Measurements from ENCODE around the gene POLD1.
A peak's percentile ranks its signal among the peaks of the same experiment; 100 is the strongest.
"Not testable (repeated sequence)": the region's sequence is repeated elsewhere in the genome, so short reads cannot be mapped to it uniquely, and the experiment has no call there.

The POLD1 gene

DNA sequence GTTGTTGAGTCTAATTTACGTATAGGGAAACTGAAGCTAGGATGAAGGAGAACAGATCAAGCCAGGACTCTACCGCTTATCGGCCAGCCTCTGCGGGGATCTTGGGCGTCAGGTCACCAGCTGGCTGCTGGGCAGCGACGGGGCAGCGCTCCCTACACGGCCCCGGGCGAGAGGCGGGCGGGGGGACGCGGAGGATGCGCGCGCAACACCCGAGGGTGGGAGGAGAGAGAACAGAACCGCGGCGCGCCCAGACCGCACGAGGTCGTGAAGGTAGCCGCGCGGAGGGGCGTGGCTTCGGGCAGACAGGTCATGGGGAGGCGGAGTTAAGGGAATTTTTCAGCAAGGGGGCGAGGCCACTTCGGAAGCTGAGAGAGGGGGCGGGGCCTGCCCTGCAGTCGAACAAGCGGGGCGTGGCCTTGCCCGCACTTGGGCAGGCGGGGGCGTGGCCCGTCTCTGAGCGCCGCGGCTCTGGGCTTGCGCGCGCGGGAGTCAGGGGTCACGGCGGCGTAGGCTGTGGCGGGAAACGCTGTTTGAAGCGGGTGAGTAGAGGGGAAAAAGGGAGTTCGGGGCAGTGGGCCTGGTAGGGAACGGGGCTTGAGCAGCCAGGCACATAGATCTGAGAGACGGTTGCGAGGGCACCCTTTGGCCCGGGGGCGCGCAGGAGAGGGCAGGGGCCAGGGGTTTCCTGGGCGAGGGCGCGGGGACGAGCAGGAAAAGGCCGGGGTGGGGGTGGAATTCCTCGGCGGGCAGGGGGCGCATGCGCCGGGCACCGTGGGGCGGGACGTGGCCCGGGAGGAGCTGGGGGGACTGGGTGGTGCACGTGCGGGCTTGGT is at the start of gene POLD1:
Gene POLD1, plus strand, starts transcription at position 496 of the 833 bp plus-strand sequence. CDS start 14,505 bp downstream, outside the sequence.
- peak within 1 kb of the TSS; percentile 82 for H3K9ac ChIP-seq (ENCODE audit: low read length)
- peak; percentile 99 for DNase-seq (ENCODE audit: low read depth)
- peaks cover 27% of the 10 kb centered on the region for H3K4me1 ChIP-seq (ENCODE audit: control insufficient read depth, insufficient read depth, low read length)
- H3K27me3 ChIP-seq (replicated peaks; ENCODE audit: control insufficient read depth, insufficient read depth, low read length), result no peaks in the 10 kb centered on the region
- H3K36me3 ChIP-seq (ENCODE audit: control insufficient read depth, insufficient read depth, low read length, severe bottlenecking), result peaks cover 25% of the 10 kb centered on the region
- peak within 1 kb of the TSS; percentile 81 for H3K4me3 ChIP-seq (ENCODE audit: low read length)
- no peaks in the 10 kb centered on the region for H3K9me3 ChIP-seq (ENCODE audit: control insufficient read depth, low read length)

DNA sequence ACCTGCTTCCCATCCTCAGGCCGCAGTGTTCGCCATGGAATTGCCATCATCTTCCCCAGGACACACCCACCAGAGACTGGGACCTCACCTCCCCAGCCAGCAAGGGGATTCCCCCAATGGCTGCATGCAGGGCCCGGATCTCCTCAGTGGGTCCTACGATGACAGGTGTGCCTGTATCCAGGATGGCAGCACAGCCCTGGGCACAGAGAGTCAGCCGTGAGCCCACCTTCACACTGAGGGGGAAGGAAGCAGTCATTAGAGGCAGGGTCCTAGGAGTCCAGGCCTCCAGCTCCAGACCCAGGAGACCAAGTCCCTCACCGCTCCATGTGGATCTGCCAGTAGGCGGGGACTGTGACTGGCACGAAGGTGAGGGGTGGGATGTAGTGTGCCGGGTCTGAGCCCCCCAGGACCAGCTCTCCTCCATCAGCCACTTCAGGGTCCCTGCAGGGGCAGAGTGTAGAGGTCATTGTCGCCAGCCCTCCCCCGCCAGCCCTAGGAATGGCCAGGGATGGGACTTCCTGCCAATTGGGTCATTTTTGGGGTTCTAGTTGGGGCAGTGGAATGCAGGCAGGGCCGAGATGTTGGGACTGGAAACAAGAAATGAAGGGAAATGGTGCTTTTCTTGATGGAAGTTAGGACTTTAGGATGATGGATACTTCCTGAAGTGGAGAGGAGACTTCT is 49.3 kb upstream of the POLD1 start:
- no peak overlapping the region for H3K9ac ChIP-seq (ENCODE audit: low read length)
- peaks cover 9% of the 10 kb centered on the region for H3K4me1 ChIP-seq (ENCODE audit: control insufficient read depth, insufficient read depth, low read length)
- H3K27me3 ChIP-seq (replicated peaks; ENCODE audit: control insufficient read depth, insufficient read depth, low read length), result peaks cover 32% of the 10 kb centered on the region
- H3K9me3 ChIP-seq (ENCODE audit: control insufficient read depth, low read length), result no peaks in the 10 kb centered on the region
- no peaks in the 10 kb centered on the region for H3K36me3 ChIP-seq (ENCODE audit: control insufficient read depth, insufficient read depth, low read length, severe bottlenecking)
- no peak for DNase-seq (ENCODE audit: low read depth)
- no peak overlapping the region for H3K4me3 ChIP-seq (ENCODE audit: low read length)

DNA sequence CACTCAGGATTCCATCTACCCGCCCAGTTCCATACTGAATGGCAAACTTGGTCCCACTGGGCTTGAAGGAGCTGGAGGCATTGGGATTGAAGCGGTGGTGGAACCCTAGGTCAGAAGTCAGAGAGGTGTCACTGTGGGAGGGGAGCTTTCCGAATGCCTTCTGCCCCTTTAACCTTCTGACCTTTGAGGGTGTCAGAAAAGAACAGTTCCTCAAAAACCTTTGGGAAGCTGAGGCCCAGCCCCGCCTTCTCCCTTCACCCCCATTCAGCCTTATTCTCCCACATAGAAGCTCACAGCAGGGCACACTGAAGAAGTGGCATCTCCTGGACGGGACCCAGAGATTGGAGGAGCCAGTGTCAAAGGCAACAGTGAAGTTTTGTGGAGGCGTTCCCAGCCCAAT is 47.1 kb upstream of the POLD1 start:
- DNase-seq (ENCODE audit: low read depth); H3K4me3 ChIP-seq (ENCODE audit: low read length); H3K9ac ChIP-seq (ENCODE audit: low read length); H3K9me3 ChIP-seq (ENCODE audit: control insufficient read depth, low read length); H3K36me3 ChIP-seq (ENCODE audit: control insufficient read depth, insufficient read depth, low read length, severe bottlenecking); H3K4me1 ChIP-seq (ENCODE audit: control insufficient read depth, insufficient read depth, low read length): not testable (repeated sequence)
- peaks cover 18% of the 10 kb centered on the region for H3K27me3 ChIP-seq (replicated peaks; ENCODE audit: control insufficient read depth, insufficient read depth, low read length)

DNA sequence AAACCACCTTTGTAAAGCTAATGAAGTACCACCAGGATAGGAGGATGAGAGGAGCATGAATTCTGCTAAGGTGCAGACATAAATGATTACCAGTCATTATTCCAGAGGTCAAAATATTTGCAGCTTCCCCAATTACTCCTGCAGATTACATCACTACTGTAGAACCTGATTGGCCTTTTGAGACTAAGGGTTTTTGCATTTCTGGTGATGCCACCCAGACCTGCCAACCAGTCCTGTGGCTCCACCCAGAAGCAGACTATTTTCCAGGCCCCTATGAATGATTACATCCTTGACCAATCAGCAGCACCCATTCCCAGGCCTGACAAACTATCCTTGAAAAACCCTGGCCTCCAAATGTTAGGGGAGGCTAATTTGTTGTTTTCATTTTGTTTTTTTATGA is 43.8 kb upstream of the POLD1 start:
- DNase-seq (ENCODE audit: low read depth), result no peak
- Histone ChIP-seq H3K27me3 (replicated peaks; ENCODE audit: control insufficient read depth, insufficient read depth, low read length) (peaks cover 8% of the 10 kb centered on the region), H3K9me3 (ENCODE audit: control insufficient read depth, low read length) (peaks cover 17% of the 10 kb centered on the region), H3K36me3 (ENCODE audit: control insufficient read depth, insufficient read depth, low read length, severe bottlenecking) (no peaks in the 10 kb centered on the region), H3K4me1 (ENCODE audit: control insufficient read depth, insufficient read depth, low read length) (no peaks in the 10 kb centered on the region), H3K4me3 (ENCODE audit: low read length) (no peak overlapping the region), H3K9ac (ENCODE audit: low read length) (no peak overlapping the region)

DNA sequence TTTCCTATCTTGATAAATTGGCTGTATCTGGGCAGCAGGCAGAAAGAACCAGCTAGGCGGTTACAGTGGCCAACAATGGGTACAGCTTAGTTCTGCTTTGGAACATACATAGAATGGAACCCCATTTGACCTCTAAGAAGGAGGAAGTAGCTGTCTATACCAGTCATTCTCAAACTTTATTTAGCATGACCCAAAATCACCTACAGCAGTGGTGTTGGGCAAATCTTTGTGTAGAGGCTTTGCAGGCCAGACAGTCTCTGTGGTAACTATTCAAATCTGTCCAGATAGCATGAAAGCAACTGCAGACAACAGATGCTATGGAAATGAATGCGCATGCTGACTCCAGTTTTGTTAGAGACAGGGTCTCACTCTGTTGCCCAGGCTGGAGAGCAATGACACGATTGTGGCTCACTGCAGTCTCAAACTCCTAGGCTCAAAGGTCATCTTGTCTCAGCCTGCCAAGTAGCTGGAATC is 43.0 kb upstream of the POLD1 start:
- Histone ChIP-seq H3K4me1 (ENCODE audit: control insufficient read depth, insufficient read depth, low read length) (no peaks in the 10 kb centered on the region), H3K36me3 (ENCODE audit: control insufficient read depth, insufficient read depth, low read length, severe bottlenecking) (no peaks in the 10 kb centered on the region), H3K4me3 (ENCODE audit: low read length) (no peak overlapping the region), H3K9ac (ENCODE audit: low read length) (no peak overlapping the region), H3K27me3 (replicated peaks; ENCODE audit: control insufficient read depth, insufficient read depth, low read length) (peaks cover 4% of the 10 kb centered on the region), H3K9me3 (ENCODE audit: control insufficient read depth, low read length) (peaks cover 20% of the 10 kb centered on the region)
- no peak for DNase-seq (ENCODE audit: low read depth)

DNA sequence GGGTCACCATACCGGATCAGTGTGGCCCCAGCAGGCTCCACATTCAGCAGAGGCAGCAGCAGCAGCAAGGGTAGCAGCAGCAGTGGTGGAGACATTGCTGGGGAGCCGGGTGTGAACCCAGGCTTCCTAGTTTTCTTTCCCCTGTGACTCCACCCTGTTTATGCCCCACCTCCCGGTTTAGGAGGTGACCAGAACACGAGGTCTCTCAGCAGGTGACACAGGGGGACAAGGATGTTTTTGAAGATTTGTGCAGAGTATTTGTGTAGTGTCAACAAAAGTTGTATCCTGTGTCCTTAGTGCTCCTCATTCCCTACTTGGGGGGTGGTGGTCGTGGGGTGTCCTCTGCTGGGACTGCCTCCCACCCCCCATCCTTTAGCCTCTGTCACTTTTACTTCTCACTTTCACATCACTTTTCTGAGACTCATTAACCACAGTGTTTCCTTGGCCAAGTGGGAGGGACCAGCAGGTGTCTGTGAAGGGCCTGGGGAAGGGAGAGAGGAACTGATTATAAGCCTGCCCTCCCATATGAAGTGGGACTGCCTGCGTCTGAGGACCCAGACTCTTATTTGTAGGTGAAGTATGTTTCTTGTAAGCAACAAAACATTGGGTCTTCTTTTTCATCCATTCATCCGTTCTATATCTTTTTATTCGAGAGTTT is 39.4 kb upstream of the POLD1 start:
- DNase-seq (ENCODE audit: low read depth), result no peak
- peaks cover 3% of the 10 kb centered on the region for H3K27me3 ChIP-seq (replicated peaks; ENCODE audit: control insufficient read depth, insufficient read depth, low read length)
- H3K9ac ChIP-seq (ENCODE audit: low read length), result no peak overlapping the region
- H3K4me1 ChIP-seq (ENCODE audit: control insufficient read depth, insufficient read depth, low read length), result no peaks in the 10 kb centered on the region
- H3K4me3 ChIP-seq (ENCODE audit: low read length), result no peak overlapping the region
- H3K9me3 ChIP-seq (ENCODE audit: control insufficient read depth, low read length), result peaks cover 22% of the 10 kb centered on the region
- H3K36me3 ChIP-seq (ENCODE audit: control insufficient read depth, insufficient read depth, low read length, severe bottlenecking), result no peaks in the 10 kb centered on the region

DNA sequence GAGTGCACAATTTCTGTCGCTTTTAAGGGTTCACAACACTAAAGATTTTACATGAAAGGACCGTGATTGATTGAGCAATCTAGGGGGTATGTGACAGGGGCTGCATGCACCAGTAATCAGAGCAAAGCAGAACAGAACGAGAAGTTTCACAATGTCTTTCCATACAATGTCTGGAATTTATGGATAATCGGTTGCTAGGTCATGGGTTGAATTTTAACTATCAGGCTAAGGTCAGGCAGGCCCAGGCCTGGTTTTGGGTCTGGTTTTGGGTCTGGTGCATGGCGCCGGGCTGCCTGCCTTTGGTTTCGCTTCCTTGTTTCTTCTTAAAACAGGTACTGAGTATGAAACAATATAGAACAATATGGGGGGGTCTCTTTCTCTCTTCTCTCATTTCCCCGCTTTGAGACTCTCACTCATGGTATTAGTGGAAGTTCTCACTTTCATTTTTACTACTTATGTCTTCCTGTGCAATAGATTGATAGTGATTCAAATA is 37.0 kb upstream of the POLD1 start:
- H3K27me3 ChIP-seq (replicated peaks; ENCODE audit: control insufficient read depth, insufficient read depth, low read length); H3K4me1 ChIP-seq (ENCODE audit: control insufficient read depth, insufficient read depth, low read length); H3K36me3 ChIP-seq (ENCODE audit: control insufficient read depth, insufficient read depth, low read length, severe bottlenecking); DNase-seq (ENCODE audit: low read depth); H3K9ac ChIP-seq (ENCODE audit: low read length); H3K4me3 ChIP-seq (ENCODE audit: low read length): not testable (repeated sequence)
- peaks cover 15% of the 10 kb centered on the region for H3K9me3 ChIP-seq (ENCODE audit: control insufficient read depth, low read length)

DNA sequence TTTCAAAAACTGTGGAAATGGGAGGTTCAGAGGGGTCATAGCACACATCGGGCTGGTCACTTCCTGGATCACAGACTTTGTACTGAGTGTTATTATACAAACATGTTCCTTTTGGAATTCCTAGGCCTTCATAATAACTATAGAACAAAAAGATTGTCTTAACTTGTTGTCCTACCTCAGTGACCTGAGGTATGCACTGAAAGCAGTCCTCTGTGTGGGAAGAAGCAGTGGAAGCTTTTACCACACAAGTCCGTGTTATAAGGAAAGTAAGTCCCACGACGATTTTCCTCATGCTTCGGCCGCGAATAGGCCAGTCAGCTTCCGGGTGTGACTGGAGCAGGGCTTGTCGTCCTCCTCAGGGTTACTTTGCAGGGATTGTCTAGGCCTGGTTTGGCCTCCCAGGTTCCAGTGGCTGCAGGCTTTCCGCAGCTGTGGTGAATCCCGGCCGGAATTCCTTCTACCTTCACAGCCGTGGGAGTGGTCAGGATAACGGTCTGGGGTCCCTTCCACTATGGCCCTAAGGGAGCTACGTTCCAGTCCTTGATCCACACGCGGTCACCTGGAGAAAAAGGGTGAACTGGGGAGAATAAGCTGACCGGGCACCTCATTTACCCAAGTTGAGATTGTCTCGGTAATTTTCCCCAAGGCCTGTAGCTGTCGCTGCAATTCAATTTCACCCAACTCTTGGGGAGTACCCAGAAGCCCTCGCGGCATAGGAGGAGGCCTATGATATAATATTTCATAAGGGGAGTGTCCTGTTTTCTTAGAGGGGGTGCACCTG is 34.7 kb upstream of the POLD1 start:
- Histone ChIP-seq H3K36me3 (ENCODE audit: control insufficient read depth, insufficient read depth, low read length, severe bottlenecking) (no peaks in the 10 kb centered on the region), H3K4me3 (ENCODE audit: low read length) (no peak overlapping the region), H3K4me1 (ENCODE audit: control insufficient read depth, insufficient read depth, low read length) (no peaks in the 10 kb centered on the region), H3K27me3 (replicated peaks; ENCODE audit: control insufficient read depth, insufficient read depth, low read length) (peaks cover 6% of the 10 kb centered on the region), H3K9ac (ENCODE audit: low read length) (no peak overlapping the region), H3K9me3 (ENCODE audit: control insufficient read depth, low read length) (peaks cover 13% of the 10 kb centered on the region)
- no peak for DNase-seq (ENCODE audit: low read depth)

DNA sequence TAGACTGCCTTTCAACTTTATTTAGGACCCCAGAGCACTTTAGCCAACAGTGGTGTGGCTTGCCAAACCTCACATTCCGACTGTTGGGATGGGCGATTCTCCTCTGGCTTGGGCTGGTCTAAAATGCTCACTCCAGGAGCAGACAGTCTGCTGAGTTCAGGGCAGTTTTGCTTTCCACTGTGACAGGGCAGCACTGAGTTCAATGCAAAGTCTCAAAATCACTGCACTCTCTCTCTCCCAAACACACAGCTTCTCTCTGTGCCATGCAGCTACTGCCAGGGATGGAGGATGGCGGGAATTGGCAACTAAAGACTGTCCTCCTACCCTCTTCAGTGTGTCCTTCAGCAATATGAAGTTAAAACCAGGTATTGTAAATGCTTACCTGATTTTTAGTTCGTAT is 31.9 kb upstream of the POLD1 start:
- Histone ChIP-seq H3K9me3 (ENCODE audit: control insufficient read depth, low read length) (no peaks in the 10 kb centered on the region), H3K4me1 (ENCODE audit: control insufficient read depth, insufficient read depth, low read length) (peaks cover 2% of the 10 kb centered on the region), H3K9ac (ENCODE audit: low read length) (no peak overlapping the region), H3K4me3 (ENCODE audit: low read length) (no peak overlapping the region), H3K27me3 (replicated peaks; ENCODE audit: control insufficient read depth, insufficient read depth, low read length) (peaks cover 17% of the 10 kb centered on the region), H3K36me3 (ENCODE audit: control insufficient read depth, insufficient read depth, low read length, severe bottlenecking) (no peaks in the 10 kb centered on the region)
- no peak for DNase-seq (ENCODE audit: low read depth)

DNA sequence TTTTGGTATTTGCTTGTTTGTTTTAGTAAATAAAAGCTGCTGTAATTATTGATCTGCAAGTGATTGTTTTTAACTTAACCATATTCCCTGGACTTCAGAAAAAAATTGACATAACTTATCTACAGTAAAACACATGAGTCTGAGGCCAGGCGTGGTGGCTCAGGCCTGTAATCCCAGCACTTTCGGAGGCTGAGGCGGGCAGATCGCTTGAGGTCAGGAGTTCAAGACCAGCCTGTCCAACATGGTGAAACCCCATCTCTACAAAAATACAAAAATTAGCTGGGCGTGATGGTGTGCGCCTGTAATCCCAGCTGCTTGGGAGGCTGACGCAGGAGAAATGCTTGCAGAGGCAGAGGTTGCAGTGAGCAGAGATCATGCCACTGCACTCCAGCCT is 30.7 kb upstream of the POLD1 start:
- not testable (repeated sequence) for DNase-seq (ENCODE audit: low read depth); H3K4me1 ChIP-seq (ENCODE audit: control insufficient read depth, insufficient read depth, low read length); H3K9me3 ChIP-seq (ENCODE audit: control insufficient read depth, low read length)

More for the DNA sequence above, 30.7 kb upstream of the POLD1 start:
- H3K9ac ChIP-seq (ENCODE audit: low read length); H3K36me3 ChIP-seq (ENCODE audit: control insufficient read depth, insufficient read depth, low read length, severe bottlenecking); H3K4me3 ChIP-seq (ENCODE audit: low read length): not testable (repeated sequence)
- H3K27me3 ChIP-seq (replicated peaks; ENCODE audit: control insufficient read depth, insufficient read depth, low read length), result peaks cover 17% of the 10 kb centered on the region
